SU-DHL-6 (cell line): Measurements from ENCODE around the gene GGA3.

ENCODE experiments used
- H2AFZ ChIP-seq: fragments of 200-600 bp; sonication (generic); 2 replicates; pipeline ENCODE4 v1.6.1; 2014; ENCODE audit warnings: low read depth, mild to moderate bottlenecking, moderate library complexity, mixed read lengths, antibody characterized with exemption, low read length; ENCODE audit not compliant: severe bottlenecking
- H3F3A ChIP-seq: fragments of 200-600 bp; shearing (Covaris generic); 2 replicates; pipeline ENCODE4 v1.6.0; 2016; ENCODE audit warnings: antibody characterized with exemption, mild to moderate bottlenecking; ENCODE audit not compliant: insufficient read depth
- H3K27ac ChIP-seq: fragments of 200-600 bp; sonication (generic); 2 replicates; pipeline ENCODE4 v1.5.1; 2016; ENCODE audit warnings: low read depth, mild to moderate bottlenecking, low read length, moderate library complexity, mixed read lengths
- H3K27me3 ChIP-seq: fragments of 200-600 bp; sonication (generic), shearing (Covaris generic); 2 replicates; pipeline ENCODE4 v1.6.0; 2014; ENCODE audit warnings: mild to moderate bottlenecking, low read length
- H3K36me3 ChIP-seq: fragments of 200-600 bp; sonication (generic); 2 replicates; pipeline ENCODE4 v1.6.1; 2014; ENCODE audit warnings: mild to moderate bottlenecking, low read length, mixed read lengths
- H3K4me2 ChIP-seq: fragments of 300-600, 200-600 bp; shearing (Covaris generic), sonication (generic); 2 replicates; pipeline ENCODE4 v1.6.0; 2014; ENCODE audit warnings: low read length, low read depth, mild to moderate bottlenecking; ENCODE audit not compliant: poor library complexity, severe bottlenecking
- H3K4me3 ChIP-seq: fragments of 200-600 bp; sonication (generic); 2 replicates; pipeline ENCODE4 v1.5.1; 2014; ENCODE audit warnings: antibody characterized with exemption, low read length, mild to moderate bottlenecking, mixed read lengths; ENCODE audit not compliant: insufficient read depth, poor library complexity, severe bottlenecking
- H3K79me2 ChIP-seq: fragments of 200-600 bp; sonication (generic); 2 replicates; pipeline ENCODE4 v1.6.1; 2014; ENCODE audit warnings: mild to moderate bottlenecking, low read length, moderate library complexity; ENCODE audit not compliant: insufficient read depth
- H3K9ac ChIP-seq: fragments of 200-600 bp; sonication (generic); 2 replicates; pipeline ENCODE4 v1.7.0; 2014; ENCODE audit warnings: mild to moderate bottlenecking, low read length
- H3K9me2 ChIP-seq: fragments of 200-600 bp; sonication (generic); replicated peaks from 2 replicates; pipeline ENCODE4 v1.6.1; 2014; ENCODE audit warnings: low read length; ENCODE audit not compliant: insufficient read depth
- H3K9me3 ChIP-seq: fragments of 200-600 bp; sonication (generic); 2 replicates; pipeline ENCODE4 v1.6.1; 2014; ENCODE audit warnings: low read length, mixed read lengths; ENCODE audit not compliant: insufficient read depth
- H4K20me1 ChIP-seq: fragments of 200-600 bp; sonication (generic); 2 replicates; pipeline ENCODE4 v1.6.1; 2014; ENCODE audit warnings: low read depth, mild to moderate bottlenecking, antibody characterized with exemption, low read length, moderate library complexity, mixed read lengths
- EZH2phosphoT487 ChIP-seq: fragments of 200-600 bp; sonication (generic), shearing (Covaris generic); conservative IDR thresholded peaks from 2 replicates; pipeline ENCODE4 v1.6.1; 2018; ENCODE audit warnings: mild to moderate bottlenecking, antibody characterized with exemption, low read length, moderate library complexity, mixed read lengths
- TF ChIP-seq, protein P1 (sequence below): fragments of 200-600 bp; sonication (generic); IDR thresholded peaks from one replicate; pipeline ENCODE4 v1.5.1; 2017; ENCODE audit warnings: antibody characterized with exemption, mild to moderate bottlenecking, low read length, moderate library complexity; ENCODE audit not compliant: insufficient read depth, poor library complexity, severe bottlenecking

Gene GGA3

DNA sequence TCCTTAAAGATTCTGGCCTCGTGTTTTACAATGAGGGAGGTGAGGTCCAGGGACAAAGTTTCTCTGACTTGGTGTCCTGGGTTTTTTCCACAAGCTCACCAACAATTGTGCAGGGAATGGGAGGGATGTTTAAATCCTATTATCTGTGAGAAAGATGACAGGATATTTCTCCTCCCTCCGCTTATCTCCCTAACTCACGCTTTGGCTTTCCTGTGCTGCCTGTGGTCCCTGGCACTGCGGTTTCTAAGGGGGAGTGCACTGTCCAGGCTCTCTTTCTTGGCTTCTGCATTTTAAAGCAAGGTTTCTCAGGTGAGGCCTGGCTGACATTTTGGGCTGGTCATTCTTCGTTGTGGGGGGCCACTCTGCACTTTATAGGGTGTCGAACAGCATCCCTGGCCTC lies 16.4 kb downstream of the GGA3 start:
- Histone ChIP-seq H3F3A (no peaks in the 10 kb centered on the region), H3K4me3 (no peak overlapping the region), H3K27ac (no peak overlapping the region), H3K4me2 (no peak overlapping the region), H4K20me1 (no peaks in the 10 kb centered on the region), H2AFZ (no peak overlapping the region), H3K27me3 (no peaks in the 10 kb centered on the region), H3K9me2 (no peaks in the 10 kb centered on the region), H3K79me2 (peaks cover 26% of the 10 kb centered on the region), H3K9me3 (no peaks in the 10 kb centered on the region), H3K9ac (no peak overlapping the region), H3K36me3 (no peaks in the 10 kb centered on the region)
- TF ChIP-seq EZH2phosphoT487, result no peak
- TF ChIP-seq, protein P1, sequence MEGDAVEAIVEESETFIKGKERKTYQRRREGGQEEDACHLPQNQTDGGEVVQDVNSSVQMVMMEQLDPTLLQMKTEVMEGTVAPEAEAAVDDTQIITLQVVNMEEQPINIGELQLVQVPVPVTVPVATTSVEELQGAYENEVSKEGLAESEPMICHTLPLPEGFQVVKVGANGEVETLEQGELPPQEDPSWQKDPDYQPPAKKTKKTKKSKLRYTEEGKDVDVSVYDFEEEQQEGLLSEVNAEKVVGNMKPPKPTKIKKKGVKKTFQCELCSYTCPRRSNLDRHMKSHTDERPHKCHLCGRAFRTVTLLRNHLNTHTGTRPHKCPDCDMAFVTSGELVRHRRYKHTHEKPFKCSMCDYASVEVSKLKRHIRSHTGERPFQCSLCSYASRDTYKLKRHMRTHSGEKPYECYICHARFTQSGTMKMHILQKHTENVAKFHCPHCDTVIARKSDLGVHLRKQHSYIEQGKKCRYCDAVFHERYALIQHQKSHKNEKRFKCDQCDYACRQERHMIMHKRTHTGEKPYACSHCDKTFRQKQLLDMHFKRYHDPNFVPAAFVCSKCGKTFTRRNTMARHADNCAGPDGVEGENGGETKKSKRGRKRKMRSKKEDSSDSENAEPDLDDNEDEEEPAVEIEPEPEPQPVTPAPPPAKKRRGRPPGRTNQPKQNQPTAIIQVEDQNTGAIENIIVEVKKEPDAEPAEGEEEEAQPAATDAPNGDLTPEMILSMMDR, result no peak

DNA sequence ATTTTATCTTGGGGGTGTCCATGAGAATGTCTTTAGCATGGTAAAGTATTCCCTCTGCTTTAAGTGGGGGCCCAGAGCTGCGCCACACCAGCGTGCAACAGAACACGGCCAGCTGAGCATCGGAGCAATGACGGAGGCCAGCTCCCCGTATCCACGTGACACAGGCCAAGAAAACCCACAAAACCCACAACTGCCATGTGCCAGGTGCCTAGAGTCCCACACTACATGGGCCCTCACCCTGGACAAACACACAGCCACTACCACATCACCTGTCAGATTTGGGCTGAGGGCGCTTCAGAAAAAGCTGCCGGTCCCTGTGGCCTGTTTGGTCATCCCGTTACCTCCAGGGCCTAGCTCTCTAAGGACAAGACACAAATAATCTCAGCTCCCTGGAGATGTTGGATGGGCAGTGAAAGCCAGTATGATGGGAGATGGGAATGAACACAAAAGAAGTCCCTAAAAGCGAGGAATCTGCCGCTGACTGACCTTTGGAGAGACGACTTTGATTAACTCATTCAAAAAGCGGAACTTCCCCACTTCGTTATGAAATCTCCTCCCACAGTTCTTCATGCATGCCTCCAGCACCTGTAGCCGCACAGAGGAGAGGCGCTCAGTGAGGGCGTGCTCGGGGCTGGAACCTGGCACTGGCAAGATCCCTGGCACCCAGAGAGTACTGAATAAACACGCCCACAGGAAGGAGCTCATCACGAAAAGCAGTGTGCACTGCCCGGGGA lies 17.1 kb downstream of the GGA3 start:
- Histone ChIP-seq H3F3A (no peaks in the 10 kb centered on the region), H3K4me3 (no peak overlapping the region), H3K4me2 (no peak overlapping the region), H3K36me3 (no peaks in the 10 kb centered on the region), H3K9me3 (no peaks in the 10 kb centered on the region), H2AFZ (no peak overlapping the region), H3K27me3 (no peaks in the 10 kb centered on the region), H3K79me2 (peaks cover 19% of the 10 kb centered on the region), H3K27ac (no peak overlapping the region), H4K20me1 (no peaks in the 10 kb centered on the region), H3K9ac (no peak overlapping the region), H3K9me2 (no peaks in the 10 kb centered on the region)
- no peak for TF ChIP-seq EZH2phosphoT487
- TF ChIP-seq, protein P1, result no peak

DNA sequence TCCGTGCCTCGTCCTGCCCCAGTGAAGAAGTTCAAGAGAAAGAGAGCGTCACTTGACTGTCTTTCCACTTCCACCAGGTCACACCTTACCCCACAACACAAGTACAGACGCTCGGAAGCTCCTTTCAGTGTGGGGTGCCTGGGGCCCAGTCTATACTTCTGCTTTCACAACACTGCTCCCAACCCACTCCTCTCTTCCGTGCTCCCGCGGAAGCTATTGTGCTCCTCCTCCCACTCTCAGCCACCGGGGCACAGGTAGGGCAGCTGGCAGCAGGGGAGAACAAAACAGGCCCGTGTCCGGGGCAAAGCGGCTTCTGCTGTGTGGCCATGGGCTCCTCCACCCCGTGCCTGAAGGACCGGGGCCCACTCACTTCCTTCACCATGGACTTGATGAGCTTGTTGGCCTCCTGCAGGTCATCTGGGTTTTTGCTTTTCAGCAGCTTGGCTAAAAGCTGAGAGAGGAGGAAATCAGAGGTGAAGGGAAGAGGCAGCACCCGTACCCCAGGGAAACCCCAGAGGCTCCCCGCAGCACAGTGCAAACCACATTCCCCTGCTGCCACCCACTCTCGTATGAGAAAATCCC lies 18.9 kb downstream of the GGA3 start:
- H3K9ac ChIP-seq, result no peak overlapping the region
- H3K9me2 ChIP-seq, result no peaks in the 10 kb centered on the region
- H3K79me2 ChIP-seq, result peaks cover 6% of the 10 kb centered on the region
- no peak overlapping the region for H3K27ac ChIP-seq
- H3K4me2 ChIP-seq, result no peak overlapping the region
- peaks cover 6% of the 10 kb centered on the region; the same call in 1 of the 2 replicates for H3F3A ChIP-seq
- H3K27me3 ChIP-seq, result no peaks in the 10 kb centered on the region
- no peaks in the 10 kb centered on the region for H3K36me3 ChIP-seq
- TF ChIP-seq, protein P1, result no peak
- TF ChIP-seq EZH2phosphoT487, result no peak
- H4K20me1 ChIP-seq, result no peaks in the 10 kb centered on the region
- H3K4me3 ChIP-seq, result no peak overlapping the region
- no peak overlapping the region for H2AFZ ChIP-seq
- no peaks in the 10 kb centered on the region for H3K9me3 ChIP-seq
